H1 (cell line): Measurements from ENCODE around the gene NAA10.

Source experiments
- CBX5 ChIP-seq: fragments of 300-800, 300-1000 bp; sonication (generic); IDR thresholded peaks from 2 replicates; pipeline ENCODE4 v1.7.1; 2016; ENCODE audit warnings: antibody characterized with exemption, low read length, low read depth
- EP300 ChIP-seq, 2 experiments: IDR thresholded peaks; 1 replicate in 1 of 2; 2 replicates in 1 of 2; pipeline ENCODE4 v1.6.1; 2011 to 2012; ENCODE audit warnings: low read depth in 2 of 2, low read length in 2 of 2, mild to moderate bottlenecking in 2 of 2, borderline replicate concordance in 1 of 2, inconsistent platforms in 1 of 2, moderate library complexity in 1 of 2
- EZH2 ChIP-seq: fragments of 200-600 bp; sonication (generic); IDR thresholded peaks from 2 replicates; pipeline ENCODE4 v1.7.1; 2012; ENCODE audit warnings: low read depth, mild to moderate bottlenecking, moderate library complexity, low read length, inconsistent platforms; ENCODE audit not compliant: severe bottlenecking
- JUN ChIP-seq: IDR thresholded peaks from 2 replicates; pipeline ENCODE4 v1.6.1; 2011; ENCODE audit warnings: low read depth, mild to moderate bottlenecking, improper control_type of control experiment, low read length
- POU5F1 ChIP-seq: IDR thresholded peaks from 2 replicates; pipeline ENCODE4 v1.6.1; 2011; ENCODE audit warnings: low read depth, mild to moderate bottlenecking, low read length, moderate library complexity
- SIN3A ChIP-seq, 2 experiments: IDR thresholded peaks in 1 of 2; conservative IDR thresholded peaks in 1 of 2; 2 replicates each; pipeline ENCODE4 v1.6.1; 2011 to 2012; ENCODE audit warnings: low read length in 2 of 2, improper control_type of control experiment in 1 of 2, low read depth in 1 of 2, mild to moderate bottlenecking in 1 of 2
- SUZ12 ChIP-seq: fragments of 200-600 bp; sonication (generic); IDR thresholded peaks from 2 replicates; pipeline ENCODE4 v1.6.1; 2012; ENCODE audit warnings: mild to moderate bottlenecking, inconsistent platforms, low read length, moderate library complexity, mixed read lengths
- TEAD4 ChIP-seq: IDR thresholded peaks from 2 replicates; pipeline ENCODE4 v1.6.1; 2012; ENCODE audit warnings: low read depth, low read length, inconsistent platforms, mixed read lengths
- YY1 ChIP-seq: IDR thresholded peaks from 2 replicates; pipeline ENCODE4 v1.6.1; 2011; ENCODE audit warnings: low read depth, mild to moderate bottlenecking, low read length
- TF ChIP-seq, protein P1 (sequence below), 3 experiments: IDR thresholded peaks; 1 replicate in 2 of 3; 2 replicates in 1 of 3; pipeline versions ENCODE4 v1.5.1 to v1.6.1; 2011; ENCODE audit warnings: low read length in 3 of 3, mild to moderate bottlenecking in 3 of 3, inconsistent platforms in 2 of 3, low read depth in 1 of 3, moderate library complexity in 1 of 3; ENCODE audit not compliant: insufficient read depth in 1 of 3; ENCODE audit errors: control extremely low read depth in 1 of 3

GRCh38 chrX:153909980-153910360, 24.9 kb downstream of the NAA10 start:
- no peak for TF ChIP-seq YY1
- no peak for TF ChIP-seq JUN
- TF ChIP-seq CBX5, result no peak
- TF ChIP-seq, protein P1, sequence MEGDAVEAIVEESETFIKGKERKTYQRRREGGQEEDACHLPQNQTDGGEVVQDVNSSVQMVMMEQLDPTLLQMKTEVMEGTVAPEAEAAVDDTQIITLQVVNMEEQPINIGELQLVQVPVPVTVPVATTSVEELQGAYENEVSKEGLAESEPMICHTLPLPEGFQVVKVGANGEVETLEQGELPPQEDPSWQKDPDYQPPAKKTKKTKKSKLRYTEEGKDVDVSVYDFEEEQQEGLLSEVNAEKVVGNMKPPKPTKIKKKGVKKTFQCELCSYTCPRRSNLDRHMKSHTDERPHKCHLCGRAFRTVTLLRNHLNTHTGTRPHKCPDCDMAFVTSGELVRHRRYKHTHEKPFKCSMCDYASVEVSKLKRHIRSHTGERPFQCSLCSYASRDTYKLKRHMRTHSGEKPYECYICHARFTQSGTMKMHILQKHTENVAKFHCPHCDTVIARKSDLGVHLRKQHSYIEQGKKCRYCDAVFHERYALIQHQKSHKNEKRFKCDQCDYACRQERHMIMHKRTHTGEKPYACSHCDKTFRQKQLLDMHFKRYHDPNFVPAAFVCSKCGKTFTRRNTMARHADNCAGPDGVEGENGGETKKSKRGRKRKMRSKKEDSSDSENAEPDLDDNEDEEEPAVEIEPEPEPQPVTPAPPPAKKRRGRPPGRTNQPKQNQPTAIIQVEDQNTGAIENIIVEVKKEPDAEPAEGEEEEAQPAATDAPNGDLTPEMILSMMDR (IDR thresholded peaks at IDR 0.05; ENCODE audit: control extremely low read depth in 1 of 3, insufficient read depth in 1 of 3, low read depth in 1 of 3, low read length in 3 of 3), result no peak
- TF ChIP-seq POU5F1, result no peak
- TF ChIP-seq EP300 (IDR thresholded peaks at IDR 0.05; ENCODE audit: borderline replicate concordance in 1 of 2, low read depth in 2 of 2, low read length in 2 of 2), result no peak
- no peak for TF ChIP-seq EZH2
- TF ChIP-seq SIN3A (conservative IDR thresholded peaks at IDR 0.05 in 1 of 2, IDR thresholded peaks at IDR 0.05 in 1 of 2; ENCODE audit: low read depth in 1 of 2, low read length in 2 of 2), result no peak
- no peak for TF ChIP-seq SUZ12
- TF ChIP-seq TEAD4, result no peak
